K562 (cell line): ENCODE data around the gene EPHA2. TPM values are rescaled to one million over a fixed set of nuclear protein-coding genes. Genes with fewer than 3 reads are reported as not detected.

Experiments
- CC2D1A ChIP-seq: fragments of 450-650 bp; IDR thresholded peaks from 2 replicates; pipeline ENCODE4 v1.6.1; 2017; ENCODE audit warnings: mild to moderate bottlenecking
- DEAF1 ChIP-seq: fragments of 450-650 bp; formaldehyde crosslinking; IDR thresholded peaks from 2 replicates; pipeline ENCODE4 v1.4.0; 2020; ENCODE audit warnings: mild to moderate bottlenecking, moderate library complexity
- HCFC1 ChIP-seq: IDR thresholded peaks from 2 replicates; pipeline ENCODE4 v1.6.1; 2012; ENCODE audit warnings: low read depth, low read length, improper control_type of control experiment
- JUN ChIP-seq, 2 experiments: sonication (generic) in 1 of 2; formaldehyde crosslinking in 1 of 2; IDR thresholded peaks; 2 replicates each; pipeline versions ENCODE4 v1.6.1 to v1.8.0; 2012 to 2022; ENCODE audit warnings: borderline replicate concordance in 2 of 2, mild to moderate bottlenecking in 2 of 2, improper control_type of control experiment in 1 of 2, low read depth in 1 of 2, low read length in 1 of 2, missing genetic modification reagents in 1 of 2
- LCOR ChIP-seq: sonication (generic); formaldehyde crosslinking; IDR thresholded peaks from 2 replicates; pipeline ENCODE4 v1.8.0; 2022; ENCODE audit warnings: mild to moderate bottlenecking, missing genetic modification reagents
- MAZ ChIP-seq, 2 experiments: fragments of 450-650 bp in 1 of 2; sonication (generic) in 1 of 2; formaldehyde crosslinking; IDR thresholded peaks in 1 of 2; conservative IDR thresholded peaks in 1 of 2; 2 replicates each; pipeline versions ENCODE4 v1.4.0 to v1.5.0; 2020; ENCODE audit warnings: mild to moderate bottlenecking in 1 of 2, missing genetic modification reagents in 1 of 2
- POLR2A ChIP-seq: fragments of 450-650 bp; conservative IDR thresholded peaks from 2 replicates; pipeline ENCODE4 v1.6.1; 2016
- PREB ChIP-seq: sonication (generic); formaldehyde crosslinking; IDR thresholded peaks from 2 replicates; pipeline ENCODE4 v1.8.1; 2023; ENCODE audit warnings: mild to moderate bottlenecking, missing genetic modification reagents
- RB1 ChIP-seq: fragments of 450-650 bp; IDR thresholded peaks from 2 replicates; pipeline ENCODE4 v1.6.1; 2017; ENCODE audit warnings: low read depth, mild to moderate bottlenecking
- SMAD4 ChIP-seq: fragments of 250-450 bp; sonication (Bioruptor Pico); conservative IDR thresholded peaks from 2 replicates; pipeline ENCODE4 v1.8.0; 2021; ENCODE audit warnings: inconsistent platforms, mild to moderate bottlenecking, moderate library complexity
- TBL1XR1 ChIP-seq, 2 experiments: IDR thresholded peaks; 2 replicates each; pipeline ENCODE4 v1.6.1; 2012; ENCODE audit warnings: improper control_type of control experiment in 2 of 2, low read length in 2 of 2, mild to moderate bottlenecking in 1 of 2
- XRCC5 ChIP-seq: fragments of 200-400 bp; formaldehyde crosslinking; IDR thresholded peaks from 2 replicates; pipeline ENCODE4 v1.6.1; 2017; ENCODE audit warnings: low read depth, mild to moderate bottlenecking, low read length
- ZFP36 ChIP-seq: fragments of 150-350 bp; IDR thresholded peaks from 2 replicates; pipeline ENCODE4 v1.6.1; 2018; ENCODE audit warnings: low read length, low read depth; ENCODE audit not compliant: partially characterized antibody
- ZNF445 ChIP-seq: fragments of 250-450 bp; sonication (Bioruptor Pico); IDR thresholded peaks from 2 replicates; pipeline ENCODE4 v1.4.0; 2020; ENCODE audit warnings: low read depth, mild to moderate bottlenecking, moderate library complexity
- polyA plus RNA-seq, 8 experiments: library from polyadenylated mRNA; depleted of rRNA in 4 of 8; stranded (reverse) in 5 of 8; unstranded in 3 of 8; fragments of >200 nt; fragmentation: Nextera tagmentation in 2 of 8; fragmentation: Illumina TruSeq in 1 of 8; extraction: Ambion mirVana in 2 of 8; extraction: Trizol in 1 of 8; gene quantifications; 2 replicates each; pipeline versions ENCODE4 v1.2.1 to v1.2.3, GENCODE V29; 2011 to 2014; ENCODE audit warnings: inconsistent platforms in 1 of 8, missing spikeins in 1 of 8
- total RNA-seq, 7 experiments: library from RNA; depleted of rRNA in 6 of 7; stranded (reverse); fragments of >200 nt in 6 of 7; fragmentation: Illumina TruSeq in 2 of 7; extraction: Trizol in 2 of 7; gene quantifications; 2 replicates each; pipeline versions ENCODE4 v1.2.1 to v1.2.3, GENCODE V29; 2011 to 2021; ENCODE audit warnings: low replicate concordance in 1 of 7
- TF ChIP-seq, protein P1 (sequence below): sonication (generic); formaldehyde crosslinking; IDR thresholded peaks from 2 replicates; pipeline ENCODE4 v1.8.0; 2023; ENCODE audit warnings: missing genetic modification reagents, mild to moderate bottlenecking, borderline replicate concordance
- TF ChIP-seq, protein P2 (sequence below), 3 experiments: IDR thresholded peaks in 2 of 3; conservative IDR thresholded peaks in 1 of 3; 2 replicates each; pipeline ENCODE4 v1.5.1; 2011 to 2012; ENCODE audit warnings: low read length in 3 of 3, mild to moderate bottlenecking in 3 of 3, control low read depth in 2 of 3, improper control_type of control experiment in 1 of 3, inconsistent platforms in 1 of 3, low read depth in 1 of 3, mixed read lengths in 1 of 3, moderate library complexity in 1 of 3; ENCODE audit not compliant: insufficient read depth in 2 of 3

EPHA2 gene
- total and polyA plus RNA-seq, 9 of the 15 experiments (the other 6 are each of a cell fraction or from before 2014, with no cell fraction given), result 0.04 to 0.40 (median 0.07) TPM; not detected in 4

DNA sequence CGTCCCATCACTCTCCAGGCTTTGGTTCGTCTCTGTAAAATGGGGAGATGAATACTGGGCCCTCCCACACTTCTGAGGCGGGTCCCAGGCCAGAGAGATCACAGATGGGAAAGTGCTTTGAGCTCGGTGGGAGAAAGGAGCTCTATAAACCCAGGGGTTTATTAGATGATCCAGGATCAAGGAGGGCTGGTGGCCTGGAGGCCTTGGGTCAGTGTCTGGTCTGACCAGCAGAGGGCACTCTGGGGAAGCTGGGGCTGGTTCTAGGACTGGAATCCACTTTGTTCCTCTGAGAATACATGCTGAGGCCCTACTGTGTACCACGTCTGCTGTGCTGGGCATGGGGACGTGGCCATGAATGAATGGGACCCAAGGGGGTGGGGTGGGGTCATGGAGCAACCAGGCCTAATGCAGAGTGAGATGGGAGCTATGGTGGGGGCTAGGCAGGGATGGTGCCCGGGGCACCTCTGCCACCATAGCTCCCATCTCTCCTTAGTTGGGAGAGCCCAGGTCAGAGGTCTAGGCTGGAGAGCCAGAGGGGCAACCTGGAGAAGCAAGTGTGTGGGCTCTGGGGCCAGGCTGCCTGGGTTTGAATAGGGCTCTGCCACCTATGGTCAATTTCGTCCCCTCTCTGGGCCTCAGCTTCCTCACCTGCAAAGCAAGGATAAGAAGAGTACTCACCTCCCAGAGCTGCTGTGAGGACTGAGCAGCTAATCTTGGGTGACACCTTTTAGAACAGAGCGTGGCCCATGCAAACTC lies 73.4 kb downstream of the EPHA2 start (continued):
- TF ChIP-seq TBL1XR1 (IDR thresholded peaks at IDR 0.05; ENCODE audit: low read length in 2 of 2) (peak in 1 of 2 experiments; percentile 48; a peak in 1 of 4 replicates), ZFP36 (no peak), PREB (CRISPR knock-in tag) (0 out of 2 replicates have a peak, but pooled peaks have one; percentile 59), JUN (IDR thresholded peaks at IDR 0.05; ENCODE audit: borderline replicate concordance, low read depth, low read length) (no peak), JUN (CRISPR knock-in tag; IDR thresholded peaks at IDR 0.05; ENCODE audit: borderline replicate concordance) (no peak), DEAF1 (CRISPR knock-in tag) (peak; percentile 82), LCOR (CRISPR knock-in tag) (0 out of 2 replicates have a peak, but pooled peaks have one; percentile 38), MAZ (CRISPR knock-in tag; conservative IDR thresholded peaks at IDR 0.05 in 1 of 2, IDR thresholded peaks at IDR 0.05 in 1 of 2) (peak in 1 of 2 experiments; percentile 53; a peak in 1 of 4 replicates), XRCC5 (peak; percentile 67; the same call in 1 of the 2 replicates), ZNF445 (CRISPR knock-in tag) (no peak), HCFC1 (0 out of 2 replicates have a peak, but pooled peaks have one; percentile 22), SMAD4 (CRISPR knock-in tag) (no peak), POLR2A (no peak), CC2D1A (peak; percentile 89; the same call in 1 of the 2 replicates), RB1 (peak; percentile 74)
- TF ChIP-seq, protein P1, sequence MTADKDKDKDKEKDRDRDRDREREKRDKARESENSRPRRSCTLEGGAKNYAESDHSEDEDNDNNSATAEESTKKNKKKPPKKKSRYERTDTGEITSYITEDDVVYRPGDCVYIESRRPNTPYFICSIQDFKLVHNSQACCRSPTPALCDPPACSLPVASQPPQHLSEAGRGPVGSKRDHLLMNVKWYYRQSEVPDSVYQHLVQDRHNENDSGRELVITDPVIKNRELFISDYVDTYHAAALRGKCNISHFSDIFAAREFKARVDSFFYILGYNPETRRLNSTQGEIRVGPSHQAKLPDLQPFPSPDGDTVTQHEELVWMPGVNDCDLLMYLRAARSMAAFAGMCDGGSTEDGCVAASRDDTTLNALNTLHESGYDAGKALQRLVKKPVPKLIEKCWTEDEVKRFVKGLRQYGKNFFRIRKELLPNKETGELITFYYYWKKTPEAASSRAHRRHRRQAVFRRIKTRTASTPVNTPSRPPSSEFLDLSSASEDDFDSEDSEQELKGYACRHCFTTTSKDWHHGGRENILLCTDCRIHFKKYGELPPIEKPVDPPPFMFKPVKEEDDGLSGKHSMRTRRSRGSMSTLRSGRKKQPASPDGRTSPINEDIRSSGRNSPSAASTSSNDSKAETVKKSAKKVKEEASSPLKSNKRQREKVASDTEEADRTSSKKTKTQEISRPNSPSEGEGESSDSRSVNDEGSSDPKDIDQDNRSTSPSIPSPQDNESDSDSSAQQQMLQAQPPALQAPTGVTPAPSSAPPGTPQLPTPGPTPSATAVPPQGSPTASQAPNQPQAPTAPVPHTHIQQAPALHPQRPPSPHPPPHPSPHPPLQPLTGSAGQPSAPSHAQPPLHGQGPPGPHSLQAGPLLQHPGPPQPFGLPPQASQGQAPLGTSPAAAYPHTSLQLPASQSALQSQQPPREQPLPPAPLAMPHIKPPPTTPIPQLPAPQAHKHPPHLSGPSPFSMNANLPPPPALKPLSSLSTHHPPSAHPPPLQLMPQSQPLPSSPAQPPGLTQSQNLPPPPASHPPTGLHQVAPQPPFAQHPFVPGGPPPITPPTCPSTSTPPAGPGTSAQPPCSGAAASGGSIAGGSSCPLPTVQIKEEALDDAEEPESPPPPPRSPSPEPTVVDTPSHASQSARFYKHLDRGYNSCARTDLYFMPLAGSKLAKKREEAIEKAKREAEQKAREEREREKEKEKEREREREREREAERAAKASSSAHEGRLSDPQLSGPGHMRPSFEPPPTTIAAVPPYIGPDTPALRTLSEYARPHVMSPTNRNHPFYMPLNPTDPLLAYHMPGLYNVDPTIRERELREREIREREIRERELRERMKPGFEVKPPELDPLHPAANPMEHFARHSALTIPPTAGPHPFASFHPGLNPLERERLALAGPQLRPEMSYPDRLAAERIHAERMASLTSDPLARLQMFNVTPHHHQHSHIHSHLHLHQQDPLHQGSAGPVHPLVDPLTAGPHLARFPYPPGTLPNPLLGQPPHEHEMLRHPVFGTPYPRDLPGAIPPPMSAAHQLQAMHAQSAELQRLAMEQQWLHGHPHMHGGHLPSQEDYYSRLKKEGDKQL (CRISPR knock-in tag), result 0 out of 2 replicates have a peak, but pooled peaks have one; percentile 54
- TF ChIP-seq, protein P2, sequence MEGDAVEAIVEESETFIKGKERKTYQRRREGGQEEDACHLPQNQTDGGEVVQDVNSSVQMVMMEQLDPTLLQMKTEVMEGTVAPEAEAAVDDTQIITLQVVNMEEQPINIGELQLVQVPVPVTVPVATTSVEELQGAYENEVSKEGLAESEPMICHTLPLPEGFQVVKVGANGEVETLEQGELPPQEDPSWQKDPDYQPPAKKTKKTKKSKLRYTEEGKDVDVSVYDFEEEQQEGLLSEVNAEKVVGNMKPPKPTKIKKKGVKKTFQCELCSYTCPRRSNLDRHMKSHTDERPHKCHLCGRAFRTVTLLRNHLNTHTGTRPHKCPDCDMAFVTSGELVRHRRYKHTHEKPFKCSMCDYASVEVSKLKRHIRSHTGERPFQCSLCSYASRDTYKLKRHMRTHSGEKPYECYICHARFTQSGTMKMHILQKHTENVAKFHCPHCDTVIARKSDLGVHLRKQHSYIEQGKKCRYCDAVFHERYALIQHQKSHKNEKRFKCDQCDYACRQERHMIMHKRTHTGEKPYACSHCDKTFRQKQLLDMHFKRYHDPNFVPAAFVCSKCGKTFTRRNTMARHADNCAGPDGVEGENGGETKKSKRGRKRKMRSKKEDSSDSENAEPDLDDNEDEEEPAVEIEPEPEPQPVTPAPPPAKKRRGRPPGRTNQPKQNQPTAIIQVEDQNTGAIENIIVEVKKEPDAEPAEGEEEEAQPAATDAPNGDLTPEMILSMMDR (IDR thresholded peaks at IDR 0.05 in 2 of 3, conservative IDR thresholded peaks at IDR 0.05 in 1 of 3; ENCODE audit: insufficient read depth in 2 of 3, low read depth in 1 of 3, low read length in 3 of 3), result peak; percentile 96 to 98 (median 98)
